ENCODE results near the gene TMEM167A.

The TMEM167A gene

GRCh38 chr5:83025690-83026478 lies 51.3 kb downstream of the TMEM167A start:
- in situ Hi-C loops (cut with HindIII; ENCODE audit: low sequenced_read_pairs), result no loop called here
- DNase-seq (ENCODE audit: low read depth, low spot score), result no peak
- TF ChIP-seq CTCF (IDR thresholded peaks at IDR 0.05; ENCODE audit: low read depth, low read length), result no peak
- no peak overlapping the region for H3K4me3 ChIP-seq (ENCODE audit: low read depth, low read length)

- no peak overlapping the region for H3K4me3 ChIP-seq (ENCODE audit: low read depth, low read length)
- in situ Hi-C loops (cut with HindIII; ENCODE audit: low sequenced_read_pairs), result no loop called here
- no peak for DNase-seq (ENCODE audit: low read depth, low spot score)
- no peak for TF ChIP-seq CTCF (IDR thresholded peaks at IDR 0.05; ENCODE audit: low read depth, low read length)
These were observed 54.9 kb downstream of the TMEM167A start for GRCh38 chr5:83022334-83022733.

- in situ Hi-C loops (cut with HindIII; ENCODE audit: low sequenced_read_pairs), result no loop called here
- no peak for TF ChIP-seq CTCF (IDR thresholded peaks at IDR 0.05; ENCODE audit: low read depth, low read length)
- DNase-seq (ENCODE audit: low read depth, low spot score), result no peak
These were observed 61.5 kb downstream of the TMEM167A start for GRCh38 chr5:83015676-83016075.

GRCh38 chr5:83011985-83012384 lies 65.2 kb downstream of the TMEM167A start:
- no peak overlapping the region for H3K4me3 ChIP-seq (ENCODE audit: low read depth, low read length)
- DNase-seq (ENCODE audit: low read depth, low spot score), result no peak
- in situ Hi-C loops (cut with HindIII; ENCODE audit: low sequenced_read_pairs), result no loop called here
- no peak for TF ChIP-seq CTCF (IDR thresholded peaks at IDR 0.05; ENCODE audit: low read depth, low read length)

More at GRCh38 chr5:83015676-83016075, 61.5 kb downstream of the TMEM167A start:
- no peak overlapping the region for H3K4me3 ChIP-seq (ENCODE audit: low read depth, low read length)

GRCh38 chr5:83009408-83009807 lies 67.8 kb downstream of the TMEM167A start:
- no peak overlapping the region for H3K4me3 ChIP-seq (ENCODE audit: low read depth, low read length)
- no peak for DNase-seq (ENCODE audit: low read depth, low spot score)
- in situ Hi-C loops (cut with HindIII; ENCODE audit: low sequenced_read_pairs), result no loop called here
- TF ChIP-seq CTCF (IDR thresholded peaks at IDR 0.05; ENCODE audit: low read depth, low read length), result no peak

GRCh38 chr5:83007755-83008154 lies 69.4 kb downstream of the TMEM167A start:
- in situ Hi-C loops (cut with HindIII; ENCODE audit: low sequenced_read_pairs), result no loop called here
- TF ChIP-seq CTCF (IDR thresholded peaks at IDR 0.05; ENCODE audit: low read depth, low read length), result no peak
- DNase-seq (ENCODE audit: low read depth, low spot score), result no peak
- no peak overlapping the region for H3K4me3 ChIP-seq (ENCODE audit: low read depth, low read length)

Measured in astrocyte of the spinal cord (primary cell).